SK-N-SH (cell line): ENCODE data around the gene MACROD2.

Experiments used
- CTCF ChIP-seq: fragments of 200-600 bp; sonication (generic); IDR thresholded peaks from 2 replicates; pipeline ENCODE4 v1.6.1; 2017; ENCODE audit warnings: antibody characterized with exemption, mild to moderate bottlenecking, moderate library complexity
- RCOR1 ChIP-seq: fragments of 150-350 bp; IDR thresholded peaks from 2 replicates; pipeline ENCODE4 v1.6.1; 2017; ENCODE audit warnings: antibody characterized with exemption, low read length
- RFX5 ChIP-seq: IDR thresholded peaks from 2 replicates; pipeline ENCODE4 v1.6.1; 2012; ENCODE audit warnings: mild to moderate bottlenecking, improper control_type of control experiment, low read length

- TF ChIP-seq CTCF, result no peak
- TF ChIP-seq RCOR1, result no peak
- no peak for TF ChIP-seq RFX5
Observed at GRCh38 chr20:13984211-13984610, 11.1 kb upstream of the MACROD2 start.
